ENCODE measurements around the gene SLC18A3. TPM values are rescaled to one million over a fixed set of nuclear protein-coding genes. Genes with fewer than 3 reads are reported as not detected.

SLC18A3 gene
- total RNA-seq, 1 experiment from 2014 or later = not detected

GRCh38 chr10:49600781-49601400 lies 9.2 kb upstream of the SLC18A3 start:
- Mint-ChIP-seq H3K9me3 (ENCODE audit: low read depth, unreplicated experiment) (no peaks in the 10 kb centered on the region), H3K27me3 (ENCODE audit: unreplicated experiment) (peaks cover 87% of the 10 kb centered on the region), H3K4me1 (ENCODE audit: low read depth, unreplicated experiment) (peaks cover 19% of the 10 kb centered on the region), H3K36me3 (ENCODE audit: insufficient read depth, unreplicated experiment) (peaks cover 5% of the 10 kb centered on the region), H3K4me3 (ENCODE audit: low read depth, unreplicated experiment) (no peak overlapping the region), H3K27ac (ENCODE audit: unreplicated experiment) (no peak overlapping the region)
- no TSS peak for BruUV-seq (replicated peaks)
- intact Hi-C loops (cut with micrococcal nuclease; ENCODE audit: unreplicated experiment) = no loop called here
- DNase-seq = no peak
- no peak for TF ChIP-seq CTCF (IDR thresholded peaks at IDR 0.05; ENCODE audit: unreplicated experiment)
- CTCF ChIA-PET = no interaction called here

GRCh38 chr10:49601857-49602256 lies 8.3 kb upstream of the SLC18A3 start:
- CTCF ChIA-PET = no interaction called here
- BruUV-seq (replicated peaks) = no TSS peak
- Mint-ChIP-seq H3K4me1 (ENCODE audit: low read depth, unreplicated experiment) (peaks cover 19% of the 10 kb centered on the region), H3K9me3 (ENCODE audit: low read depth, unreplicated experiment) (no peaks in the 10 kb centered on the region), H3K36me3 (ENCODE audit: insufficient read depth, unreplicated experiment) (peaks cover 5% of the 10 kb centered on the region), H3K27ac (ENCODE audit: unreplicated experiment) (no peak overlapping the region), H3K4me3 (ENCODE audit: low read depth, unreplicated experiment) (no peak overlapping the region), H3K27me3 (ENCODE audit: unreplicated experiment) (peaks cover 87% of the 10 kb centered on the region)
- DNase-seq = no peak
- intact Hi-C loops (cut with micrococcal nuclease; ENCODE audit: unreplicated experiment) = no loop called here
- TF ChIP-seq CTCF (IDR thresholded peaks at IDR 0.05; ENCODE audit: unreplicated experiment) = no peak

DNA sequence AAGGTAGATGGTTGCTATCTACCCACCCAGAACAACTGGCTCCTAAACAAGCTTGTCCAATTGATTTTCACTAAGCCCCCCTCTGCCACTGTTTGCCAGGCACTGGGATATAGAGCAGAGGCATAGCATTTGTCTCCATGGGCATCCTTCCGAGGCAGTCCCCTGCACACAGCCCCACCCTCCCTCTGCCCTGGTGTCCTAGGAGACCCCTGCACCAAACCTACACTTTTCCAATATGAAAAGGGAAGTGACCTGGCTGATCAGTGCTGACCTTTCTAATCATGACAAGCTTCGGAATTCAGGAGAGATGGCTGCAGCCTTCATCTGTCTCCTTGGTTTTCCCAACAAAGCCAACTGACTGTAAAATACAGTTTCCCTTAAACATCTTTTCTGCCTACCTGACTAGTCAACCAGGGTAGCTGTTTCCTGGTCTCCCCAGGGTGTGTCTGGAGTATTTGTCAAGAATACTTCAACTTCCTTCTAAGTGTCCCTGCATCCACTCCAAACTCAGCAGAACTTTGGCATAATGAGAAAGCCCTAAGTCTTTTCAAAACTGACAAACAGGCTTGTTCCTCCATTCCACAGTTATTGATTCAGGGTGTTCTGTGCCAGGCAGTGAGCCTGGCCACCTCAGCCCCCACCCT lies 7.6 kb upstream of the SLC18A3 start:
- Mint-ChIP-seq H3K27ac (ENCODE audit: unreplicated experiment) (no peak overlapping the region), H3K4me3 (ENCODE audit: low read depth, unreplicated experiment) (no peak overlapping the region), H3K4me1 (ENCODE audit: low read depth, unreplicated experiment) (peaks cover 19% of the 10 kb centered on the region), H3K9me3 (ENCODE audit: low read depth, unreplicated experiment) (no peaks in the 10 kb centered on the region), H3K36me3 (ENCODE audit: insufficient read depth, unreplicated experiment) (peaks cover 5% of the 10 kb centered on the region), H3K27me3 (ENCODE audit: unreplicated experiment) (peaks cover 87% of the 10 kb centered on the region)
- no peak for TF ChIP-seq CTCF (IDR thresholded peaks at IDR 0.05; ENCODE audit: unreplicated experiment)
- intact Hi-C loops (cut with micrococcal nuclease; ENCODE audit: unreplicated experiment) = no loop called here
- no TSS peak for BruUV-seq (replicated peaks)
- DNase-seq = no peak
- CTCF ChIA-PET = no interaction called here

DNA sequence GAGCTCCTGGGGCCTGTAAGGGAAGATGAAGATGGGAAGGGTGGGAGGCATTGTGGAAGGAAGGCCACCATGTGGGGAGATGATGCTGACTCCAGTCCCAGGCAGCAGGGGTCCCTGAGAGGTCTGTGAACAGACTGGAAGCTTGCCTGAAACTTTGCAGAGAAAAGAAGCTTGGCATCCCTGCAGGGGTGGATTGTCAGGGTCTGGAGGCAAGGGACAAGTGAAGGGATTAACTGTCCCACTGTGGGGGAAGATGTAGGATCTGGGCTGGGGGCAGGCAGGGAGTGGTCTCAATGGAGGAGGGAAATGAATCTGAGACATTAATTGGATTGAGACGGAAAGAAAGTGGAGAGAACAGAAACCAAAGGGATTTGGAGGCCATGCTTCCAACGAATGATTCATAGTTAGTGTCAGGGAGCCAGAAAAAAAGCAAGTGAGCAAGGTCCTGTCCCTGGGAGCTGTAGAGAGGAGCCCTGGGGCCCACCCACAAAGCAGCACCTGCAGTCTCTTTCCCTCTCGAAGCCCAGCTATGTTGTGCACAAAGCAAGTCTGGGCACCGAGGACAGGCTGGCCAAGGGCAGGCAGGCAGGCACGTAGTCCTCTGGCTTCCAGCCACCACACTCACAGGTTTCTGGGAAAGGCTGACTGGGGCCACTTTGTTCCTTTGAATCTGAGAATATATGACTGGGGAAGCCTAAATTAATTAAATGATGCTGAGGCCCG lies 4.7 kb upstream of the SLC18A3 start:
- no TSS peak for BruUV-seq (replicated peaks)
- intact Hi-C loops (cut with micrococcal nuclease; ENCODE audit: unreplicated experiment) = no loop called here
- H3K4me3 Mint-ChIP-seq (ENCODE audit: low read depth, unreplicated experiment) = no peak overlapping the region
- TF ChIP-seq CTCF (IDR thresholded peaks at IDR 0.05; ENCODE audit: unreplicated experiment) = no peak
- no peaks in the 10 kb centered on the region for H3K36me3 Mint-ChIP-seq (ENCODE audit: insufficient read depth, unreplicated experiment)
- peaks cover 19% of the 10 kb centered on the region for H3K4me1 Mint-ChIP-seq (ENCODE audit: low read depth, unreplicated experiment)
- no peaks in the 10 kb centered on the region for H3K9me3 Mint-ChIP-seq (ENCODE audit: low read depth, unreplicated experiment)
- no peak overlapping the region for H3K27ac Mint-ChIP-seq (ENCODE audit: unreplicated experiment)
- CTCF ChIA-PET = no interaction called here
- H3K27me3 Mint-ChIP-seq (ENCODE audit: unreplicated experiment) = peaks cover 91% of the 10 kb centered on the region
- no peak for DNase-seq

All from Calu3 (cell line).